Measurements from ENCODE around the gene COMMD8. TPM values are rescaled to one million over a fixed set of nuclear protein-coding genes. Genes with fewer than 3 reads are reported as not detected.

The COMMD8 gene
- total and polyA plus RNA-seq, 12 donors = 9.2 to 22.2 (median 15.2) TPM

DNA sequence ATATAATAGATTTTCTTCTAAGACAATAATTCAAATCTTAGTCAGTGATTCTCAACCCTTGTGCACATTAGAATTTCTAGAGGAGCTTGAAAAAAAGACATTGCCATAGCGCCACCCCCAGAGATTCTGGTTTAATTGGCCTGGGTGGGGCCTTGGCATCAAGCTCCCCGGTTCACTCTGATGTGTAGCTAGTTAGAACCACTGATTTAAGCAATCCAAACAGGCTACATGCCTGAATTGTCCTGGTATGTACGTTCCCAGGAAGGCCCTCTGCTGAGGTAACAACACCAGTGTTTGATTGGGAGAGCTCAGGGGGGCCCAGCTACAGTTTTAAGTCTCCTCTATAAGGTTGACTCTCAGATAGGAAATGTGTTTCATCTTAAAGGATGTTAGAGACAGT is 20.2 kb upstream of the COMMD8 start:
- peak overlapping the region in 1 of 10 donors; percentile 94 for H3K27ac ChIP-seq
- no peaks in the 10 kb centered on the region for H3K27me3 ChIP-seq
- H3K9me3 ChIP-seq = peaks cover 0 to 3% (median 0%) of the 10 kb centered on the region in 11 donors
- TF ChIP-seq, protein P1, sequence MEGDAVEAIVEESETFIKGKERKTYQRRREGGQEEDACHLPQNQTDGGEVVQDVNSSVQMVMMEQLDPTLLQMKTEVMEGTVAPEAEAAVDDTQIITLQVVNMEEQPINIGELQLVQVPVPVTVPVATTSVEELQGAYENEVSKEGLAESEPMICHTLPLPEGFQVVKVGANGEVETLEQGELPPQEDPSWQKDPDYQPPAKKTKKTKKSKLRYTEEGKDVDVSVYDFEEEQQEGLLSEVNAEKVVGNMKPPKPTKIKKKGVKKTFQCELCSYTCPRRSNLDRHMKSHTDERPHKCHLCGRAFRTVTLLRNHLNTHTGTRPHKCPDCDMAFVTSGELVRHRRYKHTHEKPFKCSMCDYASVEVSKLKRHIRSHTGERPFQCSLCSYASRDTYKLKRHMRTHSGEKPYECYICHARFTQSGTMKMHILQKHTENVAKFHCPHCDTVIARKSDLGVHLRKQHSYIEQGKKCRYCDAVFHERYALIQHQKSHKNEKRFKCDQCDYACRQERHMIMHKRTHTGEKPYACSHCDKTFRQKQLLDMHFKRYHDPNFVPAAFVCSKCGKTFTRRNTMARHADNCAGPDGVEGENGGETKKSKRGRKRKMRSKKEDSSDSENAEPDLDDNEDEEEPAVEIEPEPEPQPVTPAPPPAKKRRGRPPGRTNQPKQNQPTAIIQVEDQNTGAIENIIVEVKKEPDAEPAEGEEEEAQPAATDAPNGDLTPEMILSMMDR (IDR thresholded peaks at IDR 0.05) = no peak
- H3K4me1 ChIP-seq = peaks cover 0 to 42% (median 20%) of the 10 kb centered on the region in 9 donors
- no peak overlapping the region for H3K4me3 ChIP-seq
- no peaks in the 10 kb centered on the region for H3K36me3 ChIP-seq
- ATAC-seq (no peak), DNase-seq (no peak)
- intact Hi-C loops (cut with DNase I) = loop anchor here in 4 of 10 donors (2.0 to 10.0 kb wide), 2 partner anchors 21 to 81 kb away; partner anchors contain the start of gene COMMD8 (in 3 of the 4)
- 89 to 90% methylated on average over 3 of the region's 3 CpGs for WGBS, 2 donors

DNA sequence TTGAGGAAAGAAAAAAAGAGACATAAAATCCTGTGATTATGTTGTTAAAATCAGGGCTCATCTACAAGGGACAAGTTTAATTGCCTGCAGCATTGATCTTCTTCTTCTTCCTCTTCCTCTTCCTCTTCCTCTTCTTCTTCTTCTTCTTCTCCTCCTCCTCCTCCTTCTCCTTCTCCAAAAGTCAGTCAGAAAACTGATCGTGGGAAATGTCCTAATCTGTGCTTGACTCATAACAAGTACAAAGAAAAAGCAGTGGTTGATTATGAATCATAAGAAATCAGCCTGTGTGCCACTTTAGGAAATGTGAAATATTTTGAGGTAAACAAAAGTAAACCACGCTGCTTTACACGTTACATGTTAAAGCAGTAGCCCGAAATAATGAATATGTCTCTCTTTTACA is 18.8 kb upstream of the COMMD8 start:
- no peak for ATAC-seq
- H3K4me1 ChIP-seq = peaks cover 0 to 36% (median 11%) of the 10 kb centered on the region in 9 donors
- 73 to 85% methylated on average over 4 of the region's 4 CpGs for WGBS, 2 donors

DNA sequence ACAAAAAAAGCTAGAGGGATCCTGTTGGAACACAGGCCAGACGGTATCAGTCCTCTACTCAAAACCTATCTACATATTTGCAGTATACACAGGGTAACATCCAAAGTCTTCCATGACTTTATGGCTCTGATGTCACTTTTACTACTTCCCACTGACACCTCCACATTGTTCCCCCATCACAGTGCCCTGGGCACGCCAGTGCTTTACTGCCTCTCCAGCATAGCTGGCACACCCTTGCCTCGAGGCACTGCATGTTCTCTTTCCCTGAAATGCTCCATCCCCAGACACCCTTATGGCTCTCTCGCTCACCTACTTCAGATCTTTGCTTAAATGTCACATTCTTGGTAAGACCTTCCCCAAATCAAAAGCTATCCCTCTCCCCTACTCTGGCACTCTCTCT is 15.3 kb upstream of the COMMD8 start:
- ATAC-seq = no peak
- intact Hi-C loops (cut with DNase I) = no loop called here
- H3K9me3 ChIP-seq = no peaks in the 10 kb centered on the region
- no peak overlapping the region for H3K4me3 ChIP-seq
- H3K36me3 ChIP-seq = no peaks in the 10 kb centered on the region
- TF ChIP-seq, protein P1 (IDR thresholded peaks at IDR 0.05) = no peak
- DNase-seq = no peak
- no peak overlapping the region for H3K27ac ChIP-seq
- H3K4me1 ChIP-seq = peaks cover 0 to 14% (median 0%) of the 10 kb centered on the region in 9 donors
- 87 to 92% methylated on average over 4 of the region's 4 CpGs for WGBS, 2 donors
- no peaks in the 10 kb centered on the region for H3K27me3 ChIP-seq

More for the DNA sequence above, 18.8 kb upstream of the COMMD8 start:
- no peak for DNase-seq
- H3K36me3 ChIP-seq = no peaks in the 10 kb centered on the region
- peak overlapping the region in 1 of 10 donors; percentile 5 for H3K27ac ChIP-seq
- no peaks in the 10 kb centered on the region for H3K27me3 ChIP-seq
- no peaks in the 10 kb centered on the region for H3K9me3 ChIP-seq
- TF ChIP-seq, protein P1 (IDR thresholded peaks at IDR 0.05) = no peak
- no peak overlapping the region for H3K4me3 ChIP-seq
- intact Hi-C loops (cut with DNase I) = loop anchor here in 1 of 10 donors (10.0 kb wide), 1 partner anchor 82 kb away; no protein-coding TSS in a partner anchor

DNA sequence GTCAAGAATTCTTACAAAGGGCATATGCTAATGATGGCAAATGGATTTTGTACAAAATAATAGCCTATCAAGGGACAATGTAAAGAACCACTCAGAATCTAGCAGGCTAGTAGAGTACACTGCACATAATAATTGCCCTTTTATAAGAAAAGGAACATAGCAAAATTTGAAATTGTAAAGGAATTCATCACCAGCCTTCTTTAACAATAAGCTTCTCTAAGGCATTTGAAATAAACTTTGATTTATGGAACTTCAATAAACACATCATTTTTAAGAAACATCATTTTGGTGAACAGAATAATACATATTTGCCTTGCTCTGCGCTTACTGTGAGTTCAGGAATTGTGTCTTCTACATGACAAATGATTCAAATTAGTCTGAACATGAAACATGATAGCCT is 11.9 kb upstream of the COMMD8 start:
- ATAC-seq = no peak
- WGBS, 2 donors = 96 to 97% methylated on average over 1 of the region's 1 CpG
- intact Hi-C loops (cut with DNase I) = no loop called here

More for the DNA sequence above, 11.9 kb upstream of the COMMD8 start:
- TF ChIP-seq, protein P1 (IDR thresholded peaks at IDR 0.05) = no peak
- no peaks in the 10 kb centered on the region for H3K36me3 ChIP-seq
- no peak overlapping the region for H3K4me3 ChIP-seq
- H3K4me1 ChIP-seq = no peaks in the 10 kb centered on the region
- H3K27ac ChIP-seq = no peak overlapping the region
- DNase-seq = no peak
- H3K9me3 ChIP-seq = no peaks in the 10 kb centered on the region
- H3K27me3 ChIP-seq = no peaks in the 10 kb centered on the region
